ENCODE results near the gene RIN3. TPM values are rescaled to one million over a fixed set of nuclear protein-coding genes. Genes with fewer than 3 reads are reported as not detected.

Gene RIN3
- total RNA-seq, 1 donor from 2014 or later = 6.9 TPM

DNA sequence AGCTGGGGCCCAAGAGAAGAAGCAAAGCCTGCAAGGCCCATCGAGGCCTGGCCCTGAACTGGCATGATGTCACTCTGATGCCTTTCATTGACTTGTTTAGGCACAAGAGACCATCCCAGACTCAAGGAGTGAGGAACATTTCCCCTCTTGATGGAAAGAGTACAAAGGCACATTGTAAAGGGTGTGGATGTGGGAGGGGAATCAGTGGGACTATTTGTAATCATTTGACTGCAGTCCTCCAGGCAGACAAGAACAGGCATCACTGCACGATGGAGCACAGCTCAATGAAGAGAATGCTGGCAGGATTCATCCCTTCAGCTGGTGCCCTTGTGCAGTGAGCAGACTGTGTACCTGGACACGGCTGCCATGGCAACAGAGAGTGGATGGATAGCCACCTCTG lies 147.0 kb downstream of the RIN3 start:
- no peaks in the 10 kb centered on the region for H3K36me3 Mint-ChIP-seq (ENCODE audit: insufficient read depth)
- H3K4me3 Mint-ChIP-seq (ENCODE audit: low read depth) = no peak overlapping the region
- H3K27ac Mint-ChIP-seq = no peak overlapping the region
- no peaks in the 10 kb centered on the region for H3K9me3 Mint-ChIP-seq (ENCODE audit: low read depth)
- TF ChIP-seq, protein P1, sequence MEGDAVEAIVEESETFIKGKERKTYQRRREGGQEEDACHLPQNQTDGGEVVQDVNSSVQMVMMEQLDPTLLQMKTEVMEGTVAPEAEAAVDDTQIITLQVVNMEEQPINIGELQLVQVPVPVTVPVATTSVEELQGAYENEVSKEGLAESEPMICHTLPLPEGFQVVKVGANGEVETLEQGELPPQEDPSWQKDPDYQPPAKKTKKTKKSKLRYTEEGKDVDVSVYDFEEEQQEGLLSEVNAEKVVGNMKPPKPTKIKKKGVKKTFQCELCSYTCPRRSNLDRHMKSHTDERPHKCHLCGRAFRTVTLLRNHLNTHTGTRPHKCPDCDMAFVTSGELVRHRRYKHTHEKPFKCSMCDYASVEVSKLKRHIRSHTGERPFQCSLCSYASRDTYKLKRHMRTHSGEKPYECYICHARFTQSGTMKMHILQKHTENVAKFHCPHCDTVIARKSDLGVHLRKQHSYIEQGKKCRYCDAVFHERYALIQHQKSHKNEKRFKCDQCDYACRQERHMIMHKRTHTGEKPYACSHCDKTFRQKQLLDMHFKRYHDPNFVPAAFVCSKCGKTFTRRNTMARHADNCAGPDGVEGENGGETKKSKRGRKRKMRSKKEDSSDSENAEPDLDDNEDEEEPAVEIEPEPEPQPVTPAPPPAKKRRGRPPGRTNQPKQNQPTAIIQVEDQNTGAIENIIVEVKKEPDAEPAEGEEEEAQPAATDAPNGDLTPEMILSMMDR (IDR thresholded peaks at IDR 0.05; ENCODE audit: unreplicated experiment) = no peak
- no peak for DNase-seq (ENCODE audit: low spot score, unreplicated experiment)
- no peaks in the 10 kb centered on the region for H3K27me3 Mint-ChIP-seq
- no peaks in the 10 kb centered on the region for H3K4me1 Mint-ChIP-seq (ENCODE audit: low read depth)

DNA sequence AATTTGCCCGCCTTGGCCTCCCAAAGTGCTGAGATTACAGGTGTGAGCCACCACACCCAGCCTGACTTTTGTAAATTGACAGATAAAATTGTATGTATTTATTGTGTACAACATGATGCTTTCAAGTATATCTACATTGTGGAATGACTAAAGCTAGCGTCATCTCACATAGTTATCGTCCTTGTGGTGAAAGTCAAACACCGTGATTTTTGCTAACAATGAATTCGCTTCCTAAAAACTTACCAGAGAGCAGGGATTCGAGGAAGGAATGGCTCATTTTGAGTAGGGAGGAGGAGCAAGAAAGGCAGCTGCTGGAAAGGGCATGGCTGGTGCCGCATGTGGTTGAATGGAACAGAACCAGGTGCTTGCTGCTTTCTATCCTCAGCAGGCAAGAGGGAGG lies 149.5 kb downstream of the RIN3 start:
- TF ChIP-seq, protein P1 (IDR thresholded peaks at IDR 0.05; ENCODE audit: unreplicated experiment) = no peak
- Mint-ChIP-seq H3K27ac (no peak overlapping the region), H3K27me3 (no peaks in the 10 kb centered on the region), H3K9me3 (ENCODE audit: low read depth) (no peaks in the 10 kb centered on the region), H3K4me1 (ENCODE audit: low read depth) (no peaks in the 10 kb centered on the region), H3K36me3 (ENCODE audit: insufficient read depth) (no peaks in the 10 kb centered on the region), H3K4me3 (ENCODE audit: low read depth) (no peak overlapping the region)
- no peak for DNase-seq (ENCODE audit: low spot score, unreplicated experiment)

DNA sequence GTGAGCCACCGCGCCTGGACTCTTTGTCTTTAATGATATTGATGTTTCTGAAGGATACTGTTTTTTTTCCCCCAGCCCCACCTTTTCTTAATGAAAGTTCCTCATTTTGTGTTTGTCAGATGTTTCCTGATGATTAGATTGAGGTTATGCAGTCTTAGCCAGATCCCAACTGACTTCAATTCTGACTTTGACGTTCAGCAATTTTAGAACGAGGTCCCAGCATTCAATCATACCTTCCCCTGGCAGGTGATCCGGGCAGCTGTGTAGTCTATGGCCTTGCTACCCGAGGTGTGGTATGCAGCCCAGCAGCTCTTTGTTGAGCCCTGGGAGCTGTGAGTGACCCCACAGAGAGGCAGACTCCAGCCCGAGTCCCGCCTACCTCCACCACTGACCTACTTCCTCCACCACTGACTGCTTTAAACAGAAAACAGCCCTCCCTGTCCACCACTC lies 152.1 kb downstream of the RIN3 start:
- H3K4me1 Mint-ChIP-seq (ENCODE audit: low read depth) = no peaks in the 10 kb centered on the region
- no peaks in the 10 kb centered on the region for H3K36me3 Mint-ChIP-seq (ENCODE audit: insufficient read depth)
- no peak for DNase-seq (ENCODE audit: low spot score, unreplicated experiment)
- peak overlapping the region; percentile 14 for H3K27ac Mint-ChIP-seq
- no peaks in the 10 kb centered on the region for H3K27me3 Mint-ChIP-seq
- TF ChIP-seq, protein P1 (IDR thresholded peaks at IDR 0.05; ENCODE audit: unreplicated experiment) = no peak
- no peaks in the 10 kb centered on the region for H3K9me3 Mint-ChIP-seq (ENCODE audit: low read depth)
- H3K4me3 Mint-ChIP-seq (ENCODE audit: low read depth) = no peak overlapping the region

DNA sequence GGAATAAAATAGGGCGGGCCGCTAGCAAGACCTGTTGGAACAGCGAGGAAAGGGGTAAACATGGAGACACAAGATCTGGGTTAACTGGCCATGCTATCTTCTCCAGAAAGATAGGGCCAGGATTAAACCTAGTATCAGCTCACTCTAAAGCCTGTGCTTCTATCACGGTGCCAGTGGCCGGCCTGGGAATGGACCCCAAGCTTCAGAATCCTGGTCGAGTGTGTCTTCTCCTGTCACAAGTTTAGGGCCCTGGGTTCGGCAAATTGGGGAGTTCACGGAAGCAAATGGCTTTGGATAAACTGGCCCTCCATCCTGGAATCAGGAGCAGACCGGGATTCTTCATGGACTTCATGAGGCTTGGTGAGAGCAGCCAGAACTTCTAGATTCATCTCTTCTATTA lies 152.7 kb downstream of the RIN3 start:
- no peaks in the 10 kb centered on the region for H3K9me3 Mint-ChIP-seq (ENCODE audit: low read depth)
- H3K4me3 Mint-ChIP-seq (ENCODE audit: low read depth) = no peak overlapping the region
- no peaks in the 10 kb centered on the region for H3K36me3 Mint-ChIP-seq (ENCODE audit: insufficient read depth)
- H3K27ac Mint-ChIP-seq = no peak overlapping the region
- no peaks in the 10 kb centered on the region for H3K4me1 Mint-ChIP-seq (ENCODE audit: low read depth)
- no peak for DNase-seq (ENCODE audit: low spot score, unreplicated experiment)
- no peaks in the 10 kb centered on the region for H3K27me3 Mint-ChIP-seq
- TF ChIP-seq, protein P1 (IDR thresholded peaks at IDR 0.05; ENCODE audit: unreplicated experiment) = no peak

DNA sequence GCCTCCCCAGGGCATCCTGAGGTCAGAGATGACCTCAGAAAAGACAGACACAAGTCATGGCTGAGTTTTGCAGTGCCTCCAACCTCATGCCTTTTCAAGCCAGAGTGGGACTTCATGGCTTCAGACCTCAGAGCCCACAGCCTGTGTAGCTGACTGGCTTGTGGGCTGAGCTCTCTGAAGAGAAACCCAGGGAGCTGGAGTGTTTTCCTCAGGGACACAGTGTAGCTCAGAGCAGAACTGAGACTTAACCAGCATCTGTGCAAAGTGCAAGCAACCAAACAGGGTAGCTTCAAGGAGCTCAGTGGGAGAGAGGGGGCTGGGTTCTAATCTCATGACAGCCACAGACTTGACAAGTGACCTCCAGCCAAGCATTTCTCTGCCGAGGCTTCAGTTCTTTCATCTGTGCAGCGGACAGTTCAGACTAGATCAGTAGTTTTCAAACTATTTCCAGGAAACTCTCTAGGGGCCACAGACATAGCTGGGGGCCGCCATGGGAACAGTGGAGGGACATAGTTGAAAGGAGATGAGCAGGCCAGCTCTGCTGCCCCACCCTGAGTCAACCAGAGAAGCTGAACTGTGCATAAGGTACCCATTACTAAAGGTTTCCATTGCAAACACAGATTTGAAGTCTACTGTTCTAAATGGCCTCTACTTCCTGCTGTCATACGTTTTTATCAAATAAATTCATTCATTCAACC lies 154.8 kb downstream of the RIN3 start:
- Mint-ChIP-seq H3K4me1 (ENCODE audit: low read depth) (no peaks in the 10 kb centered on the region), H3K9me3 (ENCODE audit: low read depth) (no peaks in the 10 kb centered on the region), H3K27ac (no peak overlapping the region), H3K36me3 (ENCODE audit: insufficient read depth) (no peaks in the 10 kb centered on the region), H3K4me3 (ENCODE audit: low read depth) (no peak overlapping the region), H3K27me3 (no peaks in the 10 kb centered on the region)
- no peak for DNase-seq (ENCODE audit: low spot score, unreplicated experiment)
- TF ChIP-seq, protein P1 (IDR thresholded peaks at IDR 0.05; ENCODE audit: unreplicated experiment) = no peak

Data from progenitor cell of endocrine pancreas (in vitro differentiated cells).